Keratinocyte (primary cell): ENCODE measurements around the gene NIPAL1.
A peak's percentile ranks its signal among the peaks of the same experiment; 100 is the strongest.

Experiments
- EZH2 ChIP-seq: IDR thresholded peaks from one replicate; pipeline ENCODE4 v1.6.1; 2012; ENCODE audit warnings: inconsistent platforms, mild to moderate bottlenecking, low read length, moderate library complexity
- TF ChIP-seq, protein P1 (sequence below), 3 experiments: IDR thresholded peaks in 1 of 3; conservative IDR thresholded peaks in 1 of 3; optimal IDR thresholded peaks in 1 of 3; 2 replicates in 2 of 3; 3 replicates in 1 of 3; pipeline versions ENCODE3 to v1.5.1; 2011; ENCODE audit warnings: low read length in 3 of 3, mild to moderate bottlenecking in 3 of 3, moderate library complexity in 2 of 3, control low read depth in 1 of 3, inconsistent platforms in 1 of 3; ENCODE audit not compliant: insufficient read depth in 2 of 3; ENCODE audit errors: extremely low read depth in 1 of 3

DNA sequence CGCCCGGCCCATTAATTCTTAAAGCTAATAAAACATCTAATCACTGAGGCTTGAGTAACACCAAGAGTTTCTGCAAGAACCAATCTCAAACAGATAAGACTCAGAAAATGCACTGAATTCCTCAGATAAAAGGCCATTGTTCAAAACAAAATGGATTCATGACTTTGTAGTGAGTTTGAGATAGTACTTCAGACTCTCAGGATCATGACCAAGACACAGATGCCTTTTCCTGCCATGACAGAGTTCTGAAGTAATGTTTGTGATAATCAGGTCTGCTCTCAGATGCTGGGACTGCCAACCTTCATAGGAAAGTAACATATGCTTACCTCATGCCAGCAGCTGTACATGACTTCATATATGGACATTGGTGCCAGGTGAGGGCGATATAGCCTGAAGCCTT lies 54.6 kb downstream of the NIPAL1 start:
- TF ChIP-seq, protein P1, sequence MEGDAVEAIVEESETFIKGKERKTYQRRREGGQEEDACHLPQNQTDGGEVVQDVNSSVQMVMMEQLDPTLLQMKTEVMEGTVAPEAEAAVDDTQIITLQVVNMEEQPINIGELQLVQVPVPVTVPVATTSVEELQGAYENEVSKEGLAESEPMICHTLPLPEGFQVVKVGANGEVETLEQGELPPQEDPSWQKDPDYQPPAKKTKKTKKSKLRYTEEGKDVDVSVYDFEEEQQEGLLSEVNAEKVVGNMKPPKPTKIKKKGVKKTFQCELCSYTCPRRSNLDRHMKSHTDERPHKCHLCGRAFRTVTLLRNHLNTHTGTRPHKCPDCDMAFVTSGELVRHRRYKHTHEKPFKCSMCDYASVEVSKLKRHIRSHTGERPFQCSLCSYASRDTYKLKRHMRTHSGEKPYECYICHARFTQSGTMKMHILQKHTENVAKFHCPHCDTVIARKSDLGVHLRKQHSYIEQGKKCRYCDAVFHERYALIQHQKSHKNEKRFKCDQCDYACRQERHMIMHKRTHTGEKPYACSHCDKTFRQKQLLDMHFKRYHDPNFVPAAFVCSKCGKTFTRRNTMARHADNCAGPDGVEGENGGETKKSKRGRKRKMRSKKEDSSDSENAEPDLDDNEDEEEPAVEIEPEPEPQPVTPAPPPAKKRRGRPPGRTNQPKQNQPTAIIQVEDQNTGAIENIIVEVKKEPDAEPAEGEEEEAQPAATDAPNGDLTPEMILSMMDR (optimal IDR thresholded peaks at IDR 0.05 in 1 of 3, IDR thresholded peaks at IDR 0.05 in 1 of 3, conservative IDR thresholded peaks at IDR 0.05 in 1 of 3; ENCODE audit: extremely low read depth in 1 of 3, insufficient read depth in 2 of 3, low read length in 3 of 3), result peak in 1 of 3 experiments; percentile 19
- TF ChIP-seq EZH2, result no peak
